GM21825 (cell line): ENCODE results near the gene WDR59.
A peak's percentile ranks its signal among the peaks of the same experiment; 100 is the strongest.

Experiments used
- ATAC-seq: cut with Tn5 transposase; IDR thresholded peaks from one replicate; pipeline ENCODE4 v1.9.1; 2021; ENCODE audit warnings: mild to moderate bottlenecking, moderate library complexity; ENCODE audit not compliant: unreplicated experiment

WDR59 gene

GRCh38 chr16:74984194-74984528 lies 762 bp downstream of the WDR59 start:
- no peak for ATAC-seq

- ATAC-seq: no peak
Measured at GRCh38 chr16:74982256-74982655, 2.7 kb downstream of the WDR59 start.

GRCh38 chr16:74975591-74975990 lies 9.3 kb downstream of the WDR59 start:
- ATAC-seq: no peak

- ATAC-seq: no peak
Measured at GRCh38 chr16:74973304-74973703, 11.6 kb downstream of the WDR59 start.

GRCh38 chr16:74954763-74955162 lies 30.2 kb downstream of the WDR59 start:
- no peak for ATAC-seq

GRCh38 chr16:74951681-74952080 lies 33.2 kb downstream of the WDR59 start:
- ATAC-seq: no peak

- no peak for ATAC-seq
Measured at GRCh38 chr16:74951206-74951605, 33.7 kb downstream of the WDR59 start.

- no peak for ATAC-seq
Measured at GRCh38 chr16:74950511-74950910, 34.4 kb downstream of the WDR59 start.

GRCh38 chr16:74949309-74949708 lies 35.6 kb downstream of the WDR59 start:
- ATAC-seq: no peak

- ATAC-seq: no peak
Measured at GRCh38 chr16:74944466-74944865, 40.5 kb downstream of the WDR59 start.

- ATAC-seq: no peak
Measured at GRCh38 chr16:74942977-74943918, 41.7 kb downstream of the WDR59 start.

GRCh38 chr16:74942566-74942965 lies 42.4 kb downstream of the WDR59 start:
- ATAC-seq: no peak

GRCh38 chr16:74939688-74940087 lies 45.2 kb downstream of the WDR59 start:
- ATAC-seq: no peak

GRCh38 chr16:74936902-74937560 lies 47.9 kb downstream of the WDR59 start:
- peak; percentile 85 for ATAC-seq

- no peak for ATAC-seq
Measured at GRCh38 chr16:74931445-74931844, 53.5 kb downstream of the WDR59 start.

- no peak for ATAC-seq
Measured at GRCh38 chr16:74929636-74930035, 55.3 kb downstream of the WDR59 start.

GRCh38 chr16:74926805-74927204 lies 58.1 kb downstream of the WDR59 start:
- no peak for ATAC-seq

- no peak for ATAC-seq
Measured at GRCh38 chr16:74923766-74924460, 61.0 kb downstream of the WDR59 start.

- ATAC-seq: no peak
Measured at GRCh38 chr16:74922150-74923138, 62.5 kb downstream of the WDR59 start.

GRCh38 chr16:74921051-74921450 lies 63.9 kb downstream of the WDR59 start:
- ATAC-seq: no peak
